Mesothelial cell of epicardium (in vitro differentiated cells): Measurements from ENCODE around the gene TFB1M. TPM values are rescaled to one million over a fixed set of nuclear protein-coding genes. Genes with fewer than 3 reads are reported as not detected.

Source experiments
- DNase-seq, 2 experiments: peaks; one replicate each; pipeline ENCODE4 v3.0.0; 2021; ENCODE audit warnings: low spot score in 2 of 2; ENCODE audit not compliant: unreplicated experiment in 2 of 2
- H3K27ac Mint-ChIP-seq: 2 replicates; pipeline ENCODE4 v1.8.0; 2021; ENCODE audit warnings: mixed read lengths
- H3K27me3 Mint-ChIP-seq: 2 replicates; pipeline ENCODE4 v1.8.0; 2021; ENCODE audit warnings: low read depth, mixed read lengths
- H3K36me3 Mint-ChIP-seq: 2 replicates; pipeline ENCODE4 v1.8.0; 2021; ENCODE audit warnings: mixed read lengths
- H3K4me1 Mint-ChIP-seq: 2 replicates; pipeline ENCODE4 v1.8.0; 2021; ENCODE audit warnings: mixed read lengths
- H3K4me3 Mint-ChIP-seq: 2 replicates; pipeline ENCODE4 v1.8.0; 2021; ENCODE audit warnings: mild to moderate bottlenecking, moderate library complexity, mixed read lengths
- H3K9me3 Mint-ChIP-seq: 2 replicates; pipeline ENCODE4 v1.8.0; 2021; ENCODE audit warnings: mixed read lengths
- CTCF ChIP-seq: fragments of 200-600 bp; sonication (generic); IDR thresholded peaks from one replicate; pipeline ENCODE4 v1.5.0; 2021; ENCODE audit warnings: antibody characterized with exemption; ENCODE audit not compliant: unreplicated experiment
- total RNA-seq: library from RNA; stranded (reverse); gene quantifications from 3 replicates; pipeline ENCODE4 v1.2.1, GENCODE V29; 2021

Gene TFB1M
- total RNA-seq, 1 donor from 2014 or later: 27.9 TPM

- no peak overlapping the region for H3K4me3 Mint-ChIP-seq
- H3K4me1 Mint-ChIP-seq: peaks cover 6% of the 10 kb centered on the region
- peaks cover 10% of the 10 kb centered on the region for H3K36me3 Mint-ChIP-seq
- H3K27ac Mint-ChIP-seq: no peak overlapping the region
- no peaks in the 10 kb centered on the region for H3K27me3 Mint-ChIP-seq
- no peak for DNase-seq
- no peaks in the 10 kb centered on the region for H3K9me3 Mint-ChIP-seq
- TF ChIP-seq CTCF: no peak
Measured at GRCh38 chr6:155252581-155252980, 61.7 kb downstream of the TFB1M start.

- Mint-ChIP-seq H3K4me1 (peaks cover 11% of the 10 kb centered on the region), H3K27ac (no peak overlapping the region), H3K4me3 (no peak overlapping the region), H3K36me3 (peaks cover 8% of the 10 kb centered on the region), H3K9me3 (no peaks in the 10 kb centered on the region), H3K27me3 (no peaks in the 10 kb centered on the region)
- no peak for TF ChIP-seq CTCF
- DNase-seq: no peak
Measured at GRCh38 chr6:155250701-155251381, 63.4 kb downstream of the TFB1M start.

- Mint-ChIP-seq H3K27me3 (no peaks in the 10 kb centered on the region), H3K9me3 (no peaks in the 10 kb centered on the region), H3K27ac (peak overlapping the region; percentile 97), H3K4me1 (peaks cover 29% of the 10 kb centered on the region), H3K4me3 (peak overlapping the region; percentile 33), H3K36me3 (peaks cover 2% of the 10 kb centered on the region)
- peak in 1 of 2 experiments; percentile 55 for DNase-seq
- peak; percentile 44 for TF ChIP-seq CTCF
Measured at GRCh38 chr6:155248008-155249001, 66.0 kb downstream of the TFB1M start.

- H3K9me3 Mint-ChIP-seq: no peaks in the 10 kb centered on the region
- peaks cover 2% of the 10 kb centered on the region for H3K36me3 Mint-ChIP-seq
- peak in 1 of 2 experiments; percentile 45 for DNase-seq
- H3K4me1 Mint-ChIP-seq: peaks cover 29% of the 10 kb centered on the region
- TF ChIP-seq CTCF: no peak
- H3K27ac Mint-ChIP-seq: peak overlapping the region; percentile 97
- H3K27me3 Mint-ChIP-seq: no peaks in the 10 kb centered on the region
- H3K4me3 Mint-ChIP-seq: peak overlapping the region; percentile 33
Measured at GRCh38 chr6:155247618-155248007, 66.7 kb downstream of the TFB1M start.

- no peak overlapping the region for H3K4me3 Mint-ChIP-seq
- H3K4me1 Mint-ChIP-seq: peaks cover 29% of the 10 kb centered on the region
- TF ChIP-seq CTCF: no peak
- no peaks in the 10 kb centered on the region for H3K27me3 Mint-ChIP-seq
- H3K36me3 Mint-ChIP-seq: peaks cover 2% of the 10 kb centered on the region
- no peak for DNase-seq
- no peaks in the 10 kb centered on the region for H3K9me3 Mint-ChIP-seq
- peak overlapping the region; percentile 97 for H3K27ac Mint-ChIP-seq
Measured at GRCh38 chr6:155246825-155247224, 67.5 kb downstream of the TFB1M start.
